Measurements from ENCODE around the gene XXYLT1.
"Not testable (repeated sequence)": the region's sequence is repeated elsewhere in the genome, so short reads cannot be mapped to it uniquely, and the experiment has no call there.

XXYLT1 gene

DNA sequence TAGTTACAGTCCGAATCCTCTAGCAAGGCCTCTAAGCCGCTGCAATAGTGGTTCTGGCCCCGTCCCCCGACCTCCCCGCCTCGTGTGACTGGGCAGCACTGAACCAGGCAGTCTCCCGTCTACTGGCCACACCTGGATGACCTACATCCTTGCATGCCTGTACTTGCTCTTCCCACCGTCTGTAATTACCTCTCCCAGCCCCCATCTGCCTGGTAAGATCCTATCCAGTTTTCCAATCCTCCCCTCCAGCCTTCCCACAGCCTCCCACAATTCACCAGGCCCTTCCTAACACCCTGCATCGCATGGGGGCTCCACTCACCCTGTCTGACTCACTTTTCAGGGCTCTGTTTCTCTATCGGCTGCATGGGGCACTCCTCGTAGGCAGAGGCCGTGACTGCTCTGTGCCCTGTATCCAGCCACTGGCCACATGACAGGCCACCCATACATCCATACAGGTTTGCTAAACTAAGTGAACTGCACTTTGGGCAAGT is 32.8 kb downstream of the XXYLT1 start:
- no peaks in the 10 kb centered on the region for H3K9me3 ChIP-seq (ENCODE audit: control insufficient read depth, insufficient read depth, low read length)
- no peak overlapping the region for H3K9ac ChIP-seq (ENCODE audit: low read depth, low read length)
- H3K36me3 ChIP-seq (ENCODE audit: insufficient read depth, low read length), result no peaks in the 10 kb centered on the region

DNA sequence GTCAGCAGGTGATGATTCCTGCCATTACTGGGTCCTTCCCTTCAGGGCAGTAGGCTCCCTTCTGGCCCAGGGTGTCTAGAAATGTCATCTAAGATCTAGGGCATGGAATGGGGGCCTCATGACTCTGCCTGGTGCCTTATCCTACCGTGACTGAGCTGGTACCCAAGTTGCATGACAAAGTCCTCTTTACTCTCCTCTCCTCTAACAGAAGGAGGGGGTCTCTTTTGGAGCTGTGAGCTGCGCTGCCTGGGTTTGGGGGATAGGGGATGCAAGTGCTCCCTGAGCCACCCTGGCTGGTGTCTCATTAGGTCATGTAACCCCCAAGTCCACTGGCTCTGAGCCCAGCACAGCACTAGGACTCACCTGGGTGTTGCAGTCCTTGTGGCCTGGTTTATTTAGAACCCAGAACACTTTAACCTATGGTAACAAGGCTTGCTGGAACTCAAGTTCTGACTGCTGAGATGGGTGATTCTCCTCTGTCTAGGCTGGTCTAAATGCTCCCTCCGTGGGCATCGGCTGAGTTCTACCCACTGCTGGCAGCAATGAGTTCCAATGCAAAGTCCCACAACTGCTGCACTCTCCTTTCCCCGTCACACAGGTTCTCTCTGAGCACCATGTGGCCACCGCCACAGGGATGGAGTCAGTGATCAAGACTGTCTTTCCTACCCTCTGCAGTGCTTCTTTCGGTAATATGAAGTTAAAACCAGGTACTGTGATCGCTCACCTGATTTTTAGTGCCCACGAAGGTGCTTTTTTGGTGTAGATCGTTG is 34.0 kb downstream of the XXYLT1 start:
- Histone ChIP-seq H3K36me3 (ENCODE audit: insufficient read depth, low read length) (no peaks in the 10 kb centered on the region), H3K9ac (ENCODE audit: low read depth, low read length) (no peak overlapping the region), H3K9me3 (ENCODE audit: control insufficient read depth, insufficient read depth, low read length) (peaks cover 7% of the 10 kb centered on the region), H3K4me1 (ENCODE audit: insufficient read depth, low read length) (peaks cover 11% of the 10 kb centered on the region; the same call in 1 of the 2 replicates)

More for the DNA sequence above, 32.8 kb downstream of the XXYLT1 start:
- H3K4me1 ChIP-seq (ENCODE audit: insufficient read depth, low read length), result peaks cover 15% of the 10 kb centered on the region; the same call in 1 of the 2 replicates

DNA sequence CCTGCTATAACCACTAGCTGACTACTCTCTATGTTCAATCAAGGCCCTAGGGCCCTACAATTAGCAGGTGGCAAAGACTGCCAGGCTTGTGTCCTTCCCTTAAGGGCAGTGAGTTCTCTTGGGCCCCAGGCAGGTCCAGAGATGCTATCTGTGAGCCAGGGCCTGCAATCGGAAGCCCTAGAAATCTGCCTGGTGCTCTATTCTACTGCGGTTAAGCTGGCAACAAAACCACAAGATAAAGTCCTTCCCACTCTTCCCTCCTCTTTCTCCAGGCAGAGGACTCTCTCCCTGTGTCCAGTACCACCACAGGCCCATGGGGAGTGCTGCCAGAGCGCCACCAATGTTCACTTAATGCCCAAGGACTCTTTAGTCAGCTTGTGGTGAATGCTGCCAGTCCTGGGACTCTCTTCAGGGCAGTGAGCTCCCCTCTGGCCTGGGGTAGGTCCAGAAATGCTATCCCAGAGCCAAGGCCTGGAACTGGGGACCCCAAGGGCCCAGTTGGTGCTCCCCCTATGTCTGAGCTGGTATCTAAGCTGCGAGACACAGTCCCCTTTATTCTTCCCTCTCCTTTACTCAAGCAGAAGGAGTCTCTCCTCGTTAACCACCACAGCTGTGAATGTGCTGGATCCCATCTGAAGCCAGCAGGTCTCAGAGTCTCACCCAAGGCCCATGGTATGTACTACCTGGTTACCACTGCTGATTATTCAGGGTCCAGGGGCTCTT is 34.7 kb downstream of the XXYLT1 start:
- Histone ChIP-seq H3K4me1 (ENCODE audit: insufficient read depth, low read length) (peaks cover 6% of the 10 kb centered on the region; the same call in 1 of the 2 replicates), H3K36me3 (ENCODE audit: insufficient read depth, low read length) (no peaks in the 10 kb centered on the region), H3K9ac (ENCODE audit: low read depth, low read length) (no peak overlapping the region), H3K9me3 (ENCODE audit: control insufficient read depth, insufficient read depth, low read length) (peaks cover 8% of the 10 kb centered on the region)

DNA sequence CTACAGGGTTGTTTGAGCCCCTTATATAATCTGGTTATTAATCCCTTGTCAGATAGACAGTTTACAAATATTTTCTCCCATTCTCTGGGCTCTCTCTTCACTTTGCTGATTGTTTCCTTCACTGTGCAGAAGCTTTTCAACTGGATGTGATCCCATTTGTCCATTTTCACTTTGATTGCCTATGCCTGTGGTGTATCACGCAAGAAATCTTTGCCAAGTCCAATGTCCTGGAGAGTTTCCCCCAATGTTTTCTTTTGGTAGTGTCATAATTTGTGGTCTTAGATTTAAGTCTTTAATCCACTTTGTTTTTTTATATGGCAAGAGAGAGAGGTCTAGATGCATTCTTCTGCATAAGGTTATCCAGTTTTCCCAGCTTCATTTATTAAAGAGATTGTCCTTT is 40.7 kb downstream of the XXYLT1 start:
- H3K36me3 ChIP-seq (ENCODE audit: insufficient read depth, low read length), result no peaks in the 10 kb centered on the region
- H3K4me1 ChIP-seq (ENCODE audit: insufficient read depth, low read length), result no peaks in the 10 kb centered on the region
- peaks cover 10% of the 10 kb centered on the region for H3K9me3 ChIP-seq (ENCODE audit: control insufficient read depth, insufficient read depth, low read length)
- H3K9ac ChIP-seq (ENCODE audit: low read depth, low read length), result no peak overlapping the region

DNA sequence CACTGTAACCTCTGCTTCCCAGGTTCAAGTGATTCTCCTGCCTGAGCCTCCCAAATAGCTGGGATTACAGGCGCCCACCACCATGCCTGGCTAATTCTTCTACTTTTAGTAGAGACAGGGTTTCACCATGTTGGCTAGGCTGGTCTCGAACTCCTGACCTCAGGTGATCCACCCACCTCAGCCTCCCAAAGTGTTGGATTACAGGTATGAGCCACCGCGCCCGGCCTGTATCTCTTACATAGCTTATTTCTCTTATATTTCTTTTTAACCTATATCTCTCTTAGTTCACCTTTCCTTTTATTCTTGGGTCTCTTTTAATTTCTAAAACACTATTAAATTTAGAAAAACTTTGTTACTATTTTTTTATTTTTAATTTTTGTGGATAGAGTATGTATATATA is 42.1 kb downstream of the XXYLT1 start:
- H3K9me3 ChIP-seq (ENCODE audit: control insufficient read depth, insufficient read depth, low read length); H3K36me3 ChIP-seq (ENCODE audit: insufficient read depth, low read length); H3K9ac ChIP-seq (ENCODE audit: low read depth, low read length); H3K4me1 ChIP-seq (ENCODE audit: insufficient read depth, low read length): not testable (repeated sequence)

DNA sequence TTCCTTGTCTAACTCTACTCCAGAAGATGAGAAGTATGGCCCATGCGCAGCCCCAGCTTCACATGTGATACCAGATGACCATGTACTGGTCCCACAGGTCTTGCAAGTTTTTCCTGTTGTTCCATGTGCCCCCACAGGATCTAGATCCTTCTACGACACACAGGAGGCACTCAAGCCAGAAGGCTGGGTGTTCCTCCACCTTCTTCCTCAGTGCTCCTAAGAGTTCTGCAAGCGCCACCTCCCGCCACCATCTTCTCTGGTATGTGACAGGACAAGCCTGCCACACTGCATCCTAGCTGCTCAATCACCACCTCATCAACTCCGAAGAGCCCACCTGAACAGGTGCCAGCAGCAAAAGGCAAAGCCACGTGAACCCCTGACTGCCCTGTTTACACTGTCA is 43.1 kb downstream of the XXYLT1 start:
- peaks cover 14% of the 10 kb centered on the region for H3K4me1 ChIP-seq (ENCODE audit: insufficient read depth, low read length)
- H3K9me3 ChIP-seq (ENCODE audit: control insufficient read depth, insufficient read depth, low read length), result peaks cover 10% of the 10 kb centered on the region
- H3K36me3 ChIP-seq (ENCODE audit: insufficient read depth, low read length), result no peaks in the 10 kb centered on the region
- no peak overlapping the region for H3K9ac ChIP-seq (ENCODE audit: low read depth, low read length)

DNA sequence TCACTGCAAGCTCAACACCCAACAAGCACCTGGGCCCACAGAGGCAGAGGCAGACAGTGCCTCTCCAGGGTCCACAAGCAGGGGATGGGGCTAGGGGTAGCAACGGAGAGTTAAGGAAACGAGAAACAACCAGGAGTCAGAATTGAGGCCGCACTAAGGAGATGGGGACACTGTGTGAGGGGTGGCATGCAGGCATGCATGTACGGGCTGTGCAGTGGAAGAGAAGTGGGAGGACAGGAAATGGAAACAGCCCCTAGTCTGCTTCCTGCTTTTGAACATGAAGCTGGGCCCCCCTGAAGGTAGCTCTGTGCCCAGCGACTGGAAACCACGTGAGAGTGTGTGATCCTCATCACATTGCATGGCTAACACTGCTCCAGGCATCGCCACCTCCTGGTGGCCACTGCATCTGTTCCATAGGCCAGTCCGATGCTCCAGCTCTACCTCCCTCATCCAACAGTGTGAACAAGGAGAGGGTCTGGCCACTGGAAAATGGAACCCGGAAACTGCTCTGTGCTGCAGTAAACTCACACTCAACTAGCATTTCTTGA is 44.0 kb downstream of the XXYLT1 start:
- Histone ChIP-seq H3K9me3 (ENCODE audit: control insufficient read depth, insufficient read depth, low read length) (peaks cover 3% of the 10 kb centered on the region; the same call in 1 of the 2 replicates), H3K4me1 (ENCODE audit: insufficient read depth, low read length) (peaks cover 14% of the 10 kb centered on the region), H3K9ac (ENCODE audit: low read depth, low read length) (no peak overlapping the region), H3K36me3 (ENCODE audit: insufficient read depth, low read length) (no peaks in the 10 kb centered on the region; the same call in 1 of the 2 replicates)

DNA sequence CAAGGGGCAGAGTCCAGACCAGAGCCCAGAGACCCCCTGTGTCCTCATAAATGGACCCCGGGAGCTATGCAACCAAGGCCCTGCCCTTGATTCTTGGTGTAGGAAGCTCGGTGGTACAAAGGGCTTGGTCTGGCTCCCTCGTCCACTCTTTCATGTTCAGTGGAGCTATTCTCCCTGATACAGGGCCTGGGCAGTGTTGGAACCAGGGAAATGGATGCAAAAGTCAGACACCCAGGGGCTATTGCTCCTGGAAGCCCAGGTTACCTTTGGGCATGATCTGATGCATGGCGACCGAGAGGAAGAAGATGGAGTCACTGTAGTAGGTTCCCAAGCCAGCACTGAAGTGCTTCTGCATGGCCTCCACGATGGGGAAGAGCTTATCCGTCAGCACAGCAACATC is 44.5 kb downstream of the XXYLT1 start:
- H3K9ac ChIP-seq (ENCODE audit: low read depth, low read length), result no peak overlapping the region
- H3K36me3 ChIP-seq (ENCODE audit: insufficient read depth, low read length), result no peaks in the 10 kb centered on the region; the same call in 1 of the 2 replicates
- H3K9me3 ChIP-seq (ENCODE audit: control insufficient read depth, insufficient read depth, low read length), result peaks cover 3% of the 10 kb centered on the region; the same call in 1 of the 2 replicates
- peaks cover 15% of the 10 kb centered on the region for H3K4me1 ChIP-seq (ENCODE audit: insufficient read depth, low read length)

DNA sequence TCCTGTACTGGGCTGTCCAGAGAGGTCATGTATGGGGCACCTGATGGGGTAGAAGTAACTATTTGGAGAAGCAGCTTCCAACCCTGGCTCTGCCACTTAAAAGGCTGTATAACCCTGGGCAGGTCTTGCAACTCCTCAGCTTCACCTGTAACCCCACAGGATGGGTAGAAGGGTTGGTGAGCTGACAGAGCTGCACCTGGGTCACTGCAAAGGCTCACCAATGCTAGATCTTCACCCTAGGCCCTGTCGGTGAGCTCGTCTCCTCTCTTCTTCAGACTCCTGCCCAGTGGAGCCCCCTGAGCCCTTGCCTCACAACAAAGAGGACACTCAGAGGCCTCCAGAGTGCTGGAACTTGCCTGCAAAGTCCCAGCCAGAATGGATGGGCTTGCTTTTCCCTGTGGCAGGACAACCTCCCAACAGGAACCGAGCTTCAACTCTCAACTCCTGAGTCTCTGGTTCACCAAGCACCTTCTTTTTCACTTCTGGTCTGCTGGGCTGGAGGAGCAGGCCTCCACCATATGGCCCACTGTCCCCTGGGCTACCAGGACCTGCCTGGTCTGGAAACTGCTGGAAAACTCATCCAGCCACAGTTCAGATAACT is 45.9 kb downstream of the XXYLT1 start:
- no peaks in the 10 kb centered on the region for H3K9me3 ChIP-seq (ENCODE audit: control insufficient read depth, insufficient read depth, low read length)
- peaks cover 19% of the 10 kb centered on the region for H3K4me1 ChIP-seq (ENCODE audit: insufficient read depth, low read length)

DNA sequence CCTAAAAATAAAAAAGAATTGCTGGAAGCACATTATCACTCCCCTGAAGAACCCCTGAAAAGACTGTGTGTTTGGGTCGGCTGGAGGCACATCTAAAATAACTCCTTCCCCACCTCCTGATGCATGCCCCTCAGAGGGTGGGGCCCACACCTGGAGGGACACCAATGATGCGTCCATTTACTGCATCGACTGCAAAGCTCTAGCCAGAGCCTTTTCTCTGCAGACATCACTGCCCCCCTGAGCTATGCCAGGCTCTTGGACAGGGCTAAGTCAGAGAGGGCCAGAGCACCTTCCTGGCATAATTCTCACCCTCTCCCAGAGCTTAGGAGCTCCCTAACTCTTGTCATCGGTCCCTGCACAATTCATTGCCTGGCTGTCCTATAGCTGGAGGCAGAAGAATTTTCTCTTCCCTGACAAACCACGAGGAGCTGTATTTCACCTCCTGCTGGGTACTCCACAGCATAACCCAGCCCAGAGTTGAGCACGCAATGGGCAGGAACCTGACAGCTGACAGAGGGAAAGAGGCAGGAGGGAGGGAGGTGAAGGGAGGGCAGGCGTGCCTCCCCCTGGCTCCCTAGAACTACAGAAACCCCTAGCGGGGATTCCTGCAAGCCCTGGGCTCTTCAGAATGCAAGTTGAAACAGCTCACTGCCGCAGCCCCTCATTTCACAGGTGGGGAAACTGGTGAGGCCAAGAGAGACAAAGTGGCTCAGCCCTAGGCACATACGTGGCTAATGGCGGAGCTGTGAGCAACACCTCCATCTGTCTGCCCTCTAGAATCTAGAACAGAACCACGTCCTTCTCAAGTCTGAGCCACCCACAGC is 46.6 kb downstream of the XXYLT1 start:
- H3K9me3 ChIP-seq (ENCODE audit: control insufficient read depth, insufficient read depth, low read length), result no peaks in the 10 kb centered on the region
- H3K36me3 ChIP-seq (ENCODE audit: insufficient read depth, low read length), result no peaks in the 10 kb centered on the region; the same call in 1 of the 2 replicates
- peaks cover 25% of the 10 kb centered on the region for H3K4me1 ChIP-seq (ENCODE audit: insufficient read depth, low read length)
- no peak overlapping the region for H3K9ac ChIP-seq (ENCODE audit: low read depth, low read length)

More for the DNA sequence above, 45.9 kb downstream of the XXYLT1 start:
- Histone ChIP-seq H3K9ac (ENCODE audit: low read depth, low read length) (no peak overlapping the region), H3K36me3 (ENCODE audit: insufficient read depth, low read length) (no peaks in the 10 kb centered on the region; the same call in 1 of the 2 replicates)

DNA sequence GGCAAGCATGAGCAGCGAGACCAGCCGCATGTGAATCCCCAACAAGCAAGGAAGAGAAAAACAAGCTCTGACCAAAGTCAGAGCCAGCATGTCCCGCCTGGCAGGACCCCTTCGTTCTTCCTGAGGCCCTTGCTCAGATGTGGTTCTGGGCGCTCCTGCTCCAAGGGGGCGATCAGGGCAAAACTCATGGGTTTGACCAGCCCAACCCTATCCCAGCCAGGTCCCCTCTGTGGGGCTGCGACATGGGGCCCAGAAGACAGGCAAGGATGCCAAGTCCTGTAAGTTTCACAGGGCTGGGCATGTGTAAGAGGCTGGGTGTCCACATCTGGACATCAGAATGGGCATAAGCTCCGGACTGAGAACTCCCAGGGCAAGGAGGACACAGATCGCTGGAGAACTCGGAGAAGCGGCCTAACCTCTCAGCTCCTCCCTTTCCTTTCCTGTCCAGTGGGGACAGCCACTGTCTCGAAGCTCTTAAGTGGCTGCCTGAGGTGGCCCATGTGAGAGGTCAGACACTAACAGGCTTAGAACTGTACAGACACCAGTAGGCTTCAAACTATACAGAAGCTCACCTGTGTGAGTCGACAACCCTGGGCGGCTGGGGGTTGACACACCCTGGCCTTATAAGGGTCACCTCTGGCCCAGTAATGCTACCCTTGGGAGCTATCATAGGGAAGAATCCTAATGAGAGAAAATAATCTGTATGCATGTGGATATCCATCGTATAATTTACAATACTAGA is 48.9 kb downstream of the XXYLT1 start:
- Histone ChIP-seq H3K9ac (ENCODE audit: low read depth, low read length) (no peak overlapping the region), H3K9me3 (ENCODE audit: control insufficient read depth, insufficient read depth, low read length) (no peaks in the 10 kb centered on the region)

DNA sequence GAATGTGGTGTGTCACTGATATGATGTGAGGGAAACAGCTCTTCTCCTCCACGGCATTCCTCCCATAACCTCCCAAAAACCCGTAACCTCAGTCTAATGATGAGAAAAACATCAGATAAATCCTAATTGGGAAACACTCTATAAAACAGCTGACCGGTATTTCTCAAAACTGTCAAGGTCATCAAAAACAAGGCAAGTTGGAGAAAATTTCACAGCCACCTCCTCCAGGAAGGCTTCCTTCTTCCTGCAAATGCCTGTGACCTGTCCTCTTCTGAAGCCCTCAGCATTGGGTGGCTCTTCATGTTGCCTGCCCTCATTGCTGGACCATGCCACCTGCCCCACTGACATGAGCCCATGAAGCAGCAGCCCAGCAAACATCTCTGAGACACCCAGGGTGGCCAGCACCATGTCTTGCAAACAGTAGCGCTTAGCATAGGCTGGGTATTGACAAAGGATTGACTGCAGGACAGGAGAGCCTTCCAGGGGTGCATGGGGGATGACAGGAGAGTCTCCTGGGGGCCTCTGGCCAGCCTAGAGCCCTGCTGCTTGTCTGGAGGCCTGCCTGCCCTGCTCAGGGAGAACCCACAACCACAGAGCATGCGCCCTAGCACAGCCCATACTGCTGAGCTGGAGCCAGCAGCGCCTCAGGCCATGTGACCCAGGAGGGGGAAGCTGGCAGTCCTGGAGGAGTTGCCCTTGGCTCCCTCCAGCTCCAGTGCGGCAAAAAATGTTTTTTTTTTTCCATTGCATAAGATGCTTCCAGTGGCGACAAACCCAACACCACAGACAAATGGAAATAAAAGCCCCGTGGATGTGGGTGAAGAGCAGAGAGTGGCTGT is 49.7 kb downstream of the XXYLT1 start:
- H3K36me3 ChIP-seq (ENCODE audit: insufficient read depth, low read length), result no peaks in the 10 kb centered on the region; the same call in 1 of the 2 replicates
- no peaks in the 10 kb centered on the region for H3K9me3 ChIP-seq (ENCODE audit: control insufficient read depth, insufficient read depth, low read length)
- H3K4me1 ChIP-seq (ENCODE audit: insufficient read depth, low read length), result peaks cover 25% of the 10 kb centered on the region
- no peak overlapping the region for H3K9ac ChIP-seq (ENCODE audit: low read depth, low read length)

More for the DNA sequence above, 48.9 kb downstream of the XXYLT1 start:
- Histone ChIP-seq H3K4me1 (ENCODE audit: insufficient read depth, low read length) (peaks cover 25% of the 10 kb centered on the region), H3K36me3 (ENCODE audit: insufficient read depth, low read length) (no peaks in the 10 kb centered on the region; the same call in 1 of the 2 replicates)
